ENCODE measurements around the gene NFATC1.
"Not testable (repeated sequence)": the region's sequence is repeated elsewhere in the genome, so short reads cannot be mapped to it uniquely, and the experiment has no call there.

NFATC1 gene

GRCh38 chr18:79479116-79479760, 83.5 kb downstream of the NFATC1 start:
- no peak for DNase-seq

DNA sequence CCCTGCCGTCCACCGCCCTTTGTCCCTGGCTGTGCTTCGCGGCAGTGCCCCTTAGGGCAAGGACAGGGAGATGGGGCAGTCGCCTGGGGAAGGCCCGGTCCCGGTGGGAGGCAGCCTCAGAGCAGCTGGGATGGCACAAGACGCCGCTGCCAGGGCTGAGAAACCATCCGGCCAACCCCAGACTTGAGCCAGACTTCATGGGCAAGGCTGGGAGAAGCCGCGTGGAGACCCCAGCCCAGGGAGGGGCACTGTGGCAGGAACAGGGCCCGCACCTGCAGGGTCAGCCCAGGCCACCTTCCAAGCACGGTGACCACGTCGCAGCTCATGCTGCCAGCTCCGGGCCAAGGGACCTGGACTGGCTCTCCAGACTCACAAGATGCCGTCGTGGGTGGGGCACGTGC, 84.0 kb downstream of the NFATC1 start:
- DNase-seq, result no peak

DNA sequence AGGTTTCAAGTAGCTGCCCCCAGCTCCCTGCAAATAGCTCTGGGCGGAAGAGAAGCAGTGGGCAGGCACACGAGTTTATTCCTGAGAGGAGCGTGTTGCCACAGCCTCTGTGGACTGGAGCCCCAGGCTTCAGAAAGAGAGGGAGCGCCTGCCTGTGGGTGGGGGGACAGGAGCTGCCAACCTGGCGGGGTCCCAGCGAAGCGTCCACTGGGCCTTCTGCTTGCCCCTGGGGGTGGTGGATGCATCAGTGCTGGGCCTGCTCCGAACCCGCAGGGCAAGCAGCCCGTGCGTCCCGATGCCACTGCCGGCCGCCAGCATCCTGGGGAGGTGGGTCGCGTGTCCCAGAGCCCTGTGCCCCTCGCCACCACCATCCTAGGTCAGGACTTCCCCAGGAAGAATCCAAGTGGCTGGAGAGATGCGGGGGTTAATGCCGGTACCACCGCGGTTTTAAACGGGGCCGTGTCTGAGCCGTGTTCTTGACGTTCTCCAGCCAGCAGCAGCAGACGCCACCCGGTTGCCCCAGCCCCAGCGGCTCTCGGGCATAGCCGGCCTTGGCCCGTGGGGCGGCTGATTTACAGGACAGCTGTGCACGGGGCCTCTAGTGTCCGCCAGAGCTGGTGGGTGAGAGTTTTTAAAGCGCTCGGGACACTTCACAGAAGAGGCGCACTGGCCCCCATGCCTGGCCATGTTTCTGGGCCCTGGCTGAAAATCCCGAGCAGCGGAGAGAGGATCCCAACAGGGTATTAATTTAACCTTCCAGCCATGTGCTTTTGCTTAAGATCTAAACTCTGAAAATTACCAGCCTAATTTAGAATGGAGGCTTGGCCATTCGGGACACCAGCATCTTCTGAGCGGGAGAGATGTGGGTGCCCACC, 84.7 kb downstream of the NFATC1 start:
- no peak for DNase-seq

DNA sequence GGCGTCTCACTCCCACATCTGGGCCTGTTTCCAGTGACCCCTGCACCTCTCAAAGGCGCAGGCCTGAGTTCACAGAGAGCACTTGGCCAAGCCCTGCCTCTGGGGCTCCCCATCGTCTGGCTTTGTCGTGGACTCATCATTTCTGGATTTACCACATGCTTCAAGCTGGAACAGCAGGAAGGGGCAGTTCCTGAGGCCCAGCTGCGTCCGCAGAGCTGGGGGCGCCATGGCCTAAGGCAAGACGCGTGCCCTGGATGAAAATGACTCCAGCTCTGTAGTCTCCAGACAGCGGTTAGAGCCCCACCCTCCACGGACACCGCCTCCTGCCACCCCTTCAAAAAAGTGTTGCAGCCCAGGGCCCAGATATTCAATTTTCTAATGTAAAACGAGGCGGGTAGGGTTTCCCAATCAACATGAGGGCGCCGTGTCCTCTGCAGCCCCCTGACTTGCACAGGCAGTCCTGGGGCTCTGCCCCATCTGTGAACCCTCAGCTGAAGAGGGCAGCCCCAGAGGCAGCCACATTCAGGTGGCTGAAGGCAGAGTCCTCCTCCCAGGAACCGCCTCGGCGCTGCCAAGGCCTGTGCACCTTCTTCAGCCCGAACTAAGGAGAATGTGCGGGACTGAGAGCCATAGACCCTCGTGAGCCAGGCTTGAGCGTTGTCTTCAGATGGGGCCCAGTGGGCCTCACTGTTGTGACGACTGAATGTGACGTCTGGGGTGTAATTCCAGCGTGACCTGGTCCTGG, 85.5 kb downstream of the NFATC1 start:
- DNase-seq, result no peak

GRCh38 chr18:79483393-79483792, 87.7 kb downstream of the NFATC1 start:
- DNase-seq, result not testable (repeated sequence)

- no peak for DNase-seq
Observed at GRCh38 chr18:79483971-79484491, 88.3 kb downstream of the NFATC1 start.

DNA sequence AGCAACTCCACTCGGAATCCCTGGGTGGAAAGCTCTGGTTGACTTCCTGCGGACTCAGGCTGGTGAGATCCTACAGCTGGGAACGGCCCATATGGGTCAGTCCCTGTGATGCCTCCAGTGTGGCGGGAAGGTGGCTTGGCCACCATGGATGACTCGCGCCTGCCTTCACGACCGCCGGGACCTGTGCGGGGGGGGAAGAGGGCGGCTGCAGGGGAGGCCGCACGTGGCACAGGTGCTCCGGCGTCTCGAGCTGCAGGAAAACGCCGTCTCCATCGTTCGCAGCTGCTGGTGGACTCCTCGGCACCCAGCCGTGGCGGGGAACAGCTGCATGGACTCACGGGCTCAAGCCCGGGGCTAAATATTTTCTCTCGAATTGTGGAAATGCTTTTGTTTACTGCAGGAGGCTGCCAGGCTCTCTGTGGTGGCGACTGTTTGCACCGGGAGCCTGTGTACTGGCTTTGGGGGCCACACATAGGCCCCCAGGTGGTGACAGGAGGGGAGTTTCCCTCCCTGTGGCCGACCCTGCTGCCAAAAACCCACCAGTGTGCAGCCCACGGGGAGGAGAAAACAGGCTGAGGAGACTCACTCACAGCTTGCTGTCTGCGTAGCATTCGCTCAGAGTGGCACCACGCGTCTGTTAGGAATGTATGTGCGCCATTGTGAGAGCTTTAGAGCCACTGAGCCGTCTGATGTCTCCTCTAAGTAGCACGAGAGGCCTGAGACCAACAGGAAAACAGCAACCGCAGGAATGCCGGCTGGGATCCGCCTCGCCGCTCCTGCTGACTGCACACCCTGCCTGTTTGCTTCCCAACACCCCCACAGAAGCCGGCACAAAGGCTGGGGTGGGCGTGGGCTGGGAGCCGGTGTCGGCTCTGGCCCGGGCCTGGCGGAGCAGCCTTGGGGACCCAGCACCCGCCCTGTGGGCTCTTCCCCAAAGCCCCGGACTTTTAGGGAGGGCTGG, 89.2 kb downstream of the NFATC1 start:
- DNase-seq, result no peak

GRCh38 chr18:79485788-79486355, 90.1 kb downstream of the NFATC1 start:
- no peak for DNase-seq

GRCh38 chr18:79486356-79487182, 90.8 kb downstream of the NFATC1 start:
- DNase-seq, result no peak

DNA sequence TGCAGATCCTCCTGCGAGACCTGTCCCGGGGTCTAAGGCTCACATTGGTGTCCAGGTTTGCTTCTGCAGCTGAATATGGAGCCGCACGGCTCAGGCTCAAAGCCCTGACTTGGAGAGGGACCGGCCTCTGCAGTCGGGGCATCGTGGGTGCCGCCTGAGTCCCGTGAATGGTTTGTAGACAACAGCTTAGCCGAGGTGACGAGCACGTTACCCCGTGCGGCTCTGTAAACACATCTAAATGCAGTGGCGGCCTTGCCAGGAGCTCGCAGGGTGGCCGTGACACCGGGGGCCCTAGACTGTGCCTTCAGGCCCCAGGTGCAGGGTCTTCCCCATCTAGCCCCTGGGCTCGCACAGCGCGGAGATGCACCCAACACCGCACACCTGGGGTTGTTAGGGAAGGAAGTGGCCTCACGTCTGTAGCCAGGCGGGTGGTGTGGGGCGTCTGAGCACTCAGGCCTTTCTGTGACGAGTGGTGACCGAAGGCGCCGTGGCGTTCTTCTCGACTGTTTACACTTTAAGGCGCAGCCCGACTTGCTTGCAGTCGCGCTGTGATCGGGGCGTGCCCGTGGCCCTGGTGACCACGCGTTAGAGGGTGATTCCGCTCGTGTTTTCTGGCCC, 91.6 kb downstream of the NFATC1 start:
- no peak for DNase-seq

- DNase-seq, result no peak
Observed at GRCh38 chr18:79487801-79488201, 92.1 kb downstream of the NFATC1 start.

DNA sequence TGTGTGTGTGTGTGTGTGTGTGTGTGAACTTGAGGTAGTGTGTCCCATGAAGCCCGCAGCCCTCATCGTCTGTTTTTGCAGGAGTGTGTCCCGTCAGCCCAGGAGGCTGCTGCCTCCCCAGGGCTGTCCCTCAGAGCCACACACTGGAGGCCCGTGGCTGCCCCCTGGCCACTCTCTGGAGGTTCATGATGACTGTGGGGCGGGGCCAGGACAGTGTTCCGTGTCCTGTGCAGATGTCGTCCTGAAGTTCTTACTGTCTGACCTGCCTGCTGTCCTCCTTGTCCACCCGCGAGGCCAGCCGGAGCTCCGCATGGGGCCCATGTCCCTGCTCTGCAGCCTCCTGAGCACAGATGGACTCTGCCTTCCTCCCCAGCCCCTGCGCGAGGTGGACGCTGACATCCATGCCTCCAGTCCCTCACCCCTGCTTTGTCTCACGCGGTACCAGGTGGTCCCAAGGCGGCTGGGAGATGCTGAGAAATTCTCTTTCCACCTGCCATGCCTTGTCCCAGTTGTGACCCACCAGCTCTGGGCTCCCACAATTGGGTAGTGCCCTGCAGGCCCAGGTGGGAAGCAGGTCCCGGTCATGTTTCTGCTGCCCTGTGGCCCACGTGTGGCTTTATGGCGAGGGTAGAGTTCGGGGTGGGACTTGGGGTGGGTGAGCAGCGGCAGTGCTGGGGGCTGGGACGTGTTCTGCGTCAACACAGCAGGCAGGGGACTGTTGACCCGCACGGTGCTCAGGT, 92.8 kb downstream of the NFATC1 start:
- no peak for DNase-seq

GRCh38 chr18:79489051-79489898, 93.5 kb downstream of the NFATC1 start:
- no peak for DNase-seq

DNA sequence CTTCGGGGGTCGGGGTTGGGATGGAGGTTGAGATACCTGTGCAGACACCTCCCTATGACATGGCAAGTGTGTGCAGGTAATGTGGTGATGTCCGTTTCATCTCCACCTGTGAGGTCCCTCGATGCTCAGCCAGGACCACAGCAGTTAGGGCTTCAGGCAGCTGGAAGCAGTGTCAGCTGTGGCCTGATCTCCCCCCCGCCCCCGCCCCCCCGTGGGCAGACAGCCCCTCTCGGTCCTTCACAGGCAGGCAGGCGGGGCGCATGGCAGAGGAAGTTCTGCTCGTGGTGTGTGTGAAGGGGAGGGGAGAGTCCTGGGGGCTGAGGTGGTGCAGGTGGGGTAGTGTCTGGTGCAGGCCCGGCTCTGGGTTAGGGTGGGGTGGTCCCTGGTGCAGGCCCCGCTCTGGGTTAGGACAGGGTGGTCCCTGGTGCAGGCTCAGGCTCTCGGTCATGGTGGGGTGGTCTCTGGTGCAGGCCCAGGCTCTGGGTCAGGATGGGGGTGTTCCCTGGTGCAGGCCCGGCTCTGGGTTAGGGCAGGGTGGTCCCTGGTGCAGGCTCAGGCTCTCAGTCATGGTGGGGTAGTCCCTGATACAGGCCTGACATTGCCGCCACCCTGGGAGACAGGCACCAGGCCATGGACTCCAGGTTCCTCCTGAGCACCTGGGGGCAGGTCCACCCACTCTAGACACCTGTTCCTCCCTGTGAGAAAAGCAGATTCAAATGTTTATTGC, 94.3 kb downstream of the NFATC1 start:
- no peak for DNase-seq

GRCh38 chr18:79490626-79491041, 94.9 kb downstream of the NFATC1 start:
- DNase-seq, result no peak

DNA sequence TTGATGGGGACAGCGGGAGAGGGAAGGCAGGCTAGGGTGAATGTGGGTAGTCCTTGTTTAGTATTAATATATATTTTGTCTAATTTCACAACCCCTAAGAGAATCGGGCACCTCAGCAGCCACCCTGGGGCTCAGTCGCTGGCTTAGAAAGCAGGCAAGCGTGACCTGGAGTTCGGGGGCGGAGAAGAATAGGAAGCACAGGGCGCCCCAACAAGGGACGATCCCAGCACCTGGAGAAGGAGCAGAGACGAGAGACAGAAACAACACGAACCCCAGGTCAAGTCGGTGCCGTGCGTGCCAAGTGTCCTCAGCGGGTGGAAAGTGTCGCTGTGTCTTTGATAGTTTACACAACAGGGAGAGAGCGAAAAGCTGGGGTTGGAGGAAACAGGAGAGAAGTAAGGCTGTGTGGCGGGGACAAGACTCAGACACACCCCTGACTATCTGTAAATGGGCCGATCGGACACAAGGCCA, 95.4 kb downstream of the NFATC1 start:
- DNase-seq, result no peak

- DNase-seq, result no peak
Observed at GRCh38 chr18:79493211-79493800, 97.6 kb downstream of the NFATC1 start.

All from RPMI8226 (cell line).